GM13976 (cell line): ENCODE data around the gene FGF19.
"Not testable (repeated sequence)": the region's sequence is repeated elsewhere in the genome, so short reads cannot be mapped to it uniquely, and the experiment has no call there.

Experiments
- DNase-seq: peaks from one replicate; pipeline ENCODE4 v3.0.0; 2012; ENCODE audit warnings: low spot score
- in situ Hi-C: fragments of 300-500 bp; cut with MboI; formaldehyde crosslinking; loops from one replicate; pipeline ENCODE4 v1.12.0; 2022; ENCODE audit warnings: low sequenced_read_pairs, mixed read lengths, inconsistent platforms; ENCODE audit not compliant: unreplicated experiment
- TF ChIP-seq, protein P1 (sequence below): IDR thresholded peaks from 2 replicates; pipeline ENCODE4 v1.5.1; 2012; ENCODE audit warnings: borderline replicate concordance, mild to moderate bottlenecking; ENCODE audit not compliant: insufficient read depth; ENCODE audit errors: extremely low read depth, missing control alignments, control extremely low read depth

The FGF19 gene

DNA sequence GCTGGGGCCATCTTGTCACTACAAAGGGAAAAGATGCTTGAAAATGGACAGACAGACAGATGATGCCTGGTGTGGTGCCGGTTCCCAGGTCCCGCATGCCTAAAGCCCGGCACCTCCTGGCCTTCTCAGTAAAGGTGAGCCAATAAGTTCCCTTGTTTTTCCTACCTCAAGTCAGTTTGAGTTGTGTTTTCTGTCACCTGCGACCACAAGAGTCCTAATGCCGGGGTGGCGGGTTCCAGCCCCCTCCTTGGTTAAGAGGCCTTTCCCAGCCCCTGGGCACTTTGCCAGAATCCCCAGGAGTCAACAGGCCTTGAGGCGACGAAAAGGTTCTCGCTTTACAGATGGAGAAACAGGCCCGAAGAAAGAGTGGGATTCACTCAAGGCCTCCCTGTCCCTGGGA lies 9.0 kb downstream of the FGF19 start:
- TF ChIP-seq, protein P1, sequence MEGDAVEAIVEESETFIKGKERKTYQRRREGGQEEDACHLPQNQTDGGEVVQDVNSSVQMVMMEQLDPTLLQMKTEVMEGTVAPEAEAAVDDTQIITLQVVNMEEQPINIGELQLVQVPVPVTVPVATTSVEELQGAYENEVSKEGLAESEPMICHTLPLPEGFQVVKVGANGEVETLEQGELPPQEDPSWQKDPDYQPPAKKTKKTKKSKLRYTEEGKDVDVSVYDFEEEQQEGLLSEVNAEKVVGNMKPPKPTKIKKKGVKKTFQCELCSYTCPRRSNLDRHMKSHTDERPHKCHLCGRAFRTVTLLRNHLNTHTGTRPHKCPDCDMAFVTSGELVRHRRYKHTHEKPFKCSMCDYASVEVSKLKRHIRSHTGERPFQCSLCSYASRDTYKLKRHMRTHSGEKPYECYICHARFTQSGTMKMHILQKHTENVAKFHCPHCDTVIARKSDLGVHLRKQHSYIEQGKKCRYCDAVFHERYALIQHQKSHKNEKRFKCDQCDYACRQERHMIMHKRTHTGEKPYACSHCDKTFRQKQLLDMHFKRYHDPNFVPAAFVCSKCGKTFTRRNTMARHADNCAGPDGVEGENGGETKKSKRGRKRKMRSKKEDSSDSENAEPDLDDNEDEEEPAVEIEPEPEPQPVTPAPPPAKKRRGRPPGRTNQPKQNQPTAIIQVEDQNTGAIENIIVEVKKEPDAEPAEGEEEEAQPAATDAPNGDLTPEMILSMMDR, result no peak

DNA sequence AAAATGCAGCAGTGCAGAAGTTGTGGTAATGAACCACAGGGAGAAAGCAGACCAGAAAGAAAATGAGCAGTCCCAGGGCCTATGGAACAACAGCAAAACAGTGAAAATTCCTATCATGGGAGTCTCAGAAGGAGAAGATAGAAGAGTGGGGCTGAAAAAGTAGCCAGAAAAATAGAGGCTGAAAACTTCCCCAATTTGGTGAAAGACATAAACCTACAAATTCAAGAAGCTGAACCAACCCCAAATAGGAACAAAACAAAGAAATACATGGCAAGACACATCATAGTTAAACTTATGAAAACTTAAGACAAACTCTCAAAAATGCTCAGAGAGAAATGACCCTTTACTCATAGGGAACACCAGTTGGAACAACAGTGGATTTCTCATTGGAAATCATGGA lies 11.4 kb downstream of the FGF19 start:
- TF ChIP-seq, protein P1, result no peak
- in situ Hi-C loops, result loop anchor here (25.0 kb wide), 1 partner anchor 495 kb away; no protein-coding TSS in a partner anchor
- DNase-seq, result no peak

More for the DNA sequence above, 9.0 kb downstream of the FGF19 start:
- no peak for DNase-seq
- in situ Hi-C loops, result loop anchor here (25.0 kb wide), 1 partner anchor 493 kb away; no protein-coding TSS in a partner anchor

DNA sequence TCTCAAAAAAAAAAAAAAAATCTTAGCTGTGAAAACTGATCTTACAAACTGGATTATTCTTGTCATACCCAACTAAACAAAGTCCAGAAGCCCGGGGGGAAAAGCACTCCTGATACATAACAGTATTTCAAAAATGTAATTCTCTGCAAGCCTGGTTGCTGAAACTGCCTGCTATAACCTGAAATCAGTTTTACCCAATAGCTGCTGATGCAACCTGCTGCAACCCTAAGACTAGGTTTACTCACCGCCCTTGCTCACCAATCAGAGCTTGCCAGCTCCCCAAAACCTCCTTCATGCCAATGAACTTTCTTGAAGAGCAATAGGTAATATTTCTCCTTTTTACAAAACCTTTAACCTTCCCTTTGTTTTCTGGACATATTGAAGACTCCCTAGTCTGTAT lies 12.4 kb downstream of the FGF19 start:
- TF ChIP-seq, protein P1, result no peak
- in situ Hi-C loops, result loop anchor here (25.0 kb wide), 1 partner anchor 496 kb away; no protein-coding TSS in a partner anchor
- no peak for DNase-seq

DNA sequence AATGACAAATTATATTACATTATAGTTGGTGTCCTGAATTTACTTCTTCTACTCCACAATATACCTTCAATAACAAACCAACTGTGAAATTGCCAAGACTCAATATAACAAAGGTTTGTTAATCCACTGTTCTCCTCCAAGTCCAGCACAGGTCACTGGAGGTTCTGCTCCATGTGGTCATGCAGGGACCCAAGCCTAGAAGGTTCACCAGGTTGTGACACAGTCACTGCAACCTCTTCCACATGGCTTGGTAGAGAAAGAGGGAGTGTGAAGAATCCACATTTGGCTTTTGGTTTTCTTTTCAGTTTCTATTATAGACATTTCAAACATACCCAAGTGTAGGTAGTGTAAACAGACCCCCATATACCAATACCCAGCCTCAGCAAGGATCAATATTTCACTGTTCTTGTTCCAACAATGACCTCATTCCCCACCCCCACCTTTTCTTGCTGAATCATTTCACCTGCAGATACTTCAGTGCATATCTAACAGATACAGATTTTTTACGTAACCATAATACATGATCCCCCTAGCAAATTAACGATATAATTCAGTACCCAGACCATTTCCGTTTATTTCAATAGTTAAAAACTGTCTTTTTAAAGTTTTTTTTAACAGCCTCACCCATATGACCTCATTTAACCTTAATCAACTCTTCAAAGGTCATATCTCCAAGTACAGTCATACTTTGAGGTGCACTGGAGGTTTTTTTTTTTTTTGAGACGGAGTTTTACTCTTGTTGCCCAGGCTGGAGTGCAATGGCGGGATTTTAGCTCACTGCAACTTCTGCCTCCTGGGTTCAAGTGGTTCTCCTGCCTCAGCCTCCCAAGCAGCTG lies 14.1 kb downstream of the FGF19 start:
- TF ChIP-seq, protein P1, result no peak
- DNase-seq, result no peak
- in situ Hi-C loops, result loop anchor here (25.0 kb wide), 1 partner anchor 498 kb away; no protein-coding TSS in a partner anchor

DNA sequence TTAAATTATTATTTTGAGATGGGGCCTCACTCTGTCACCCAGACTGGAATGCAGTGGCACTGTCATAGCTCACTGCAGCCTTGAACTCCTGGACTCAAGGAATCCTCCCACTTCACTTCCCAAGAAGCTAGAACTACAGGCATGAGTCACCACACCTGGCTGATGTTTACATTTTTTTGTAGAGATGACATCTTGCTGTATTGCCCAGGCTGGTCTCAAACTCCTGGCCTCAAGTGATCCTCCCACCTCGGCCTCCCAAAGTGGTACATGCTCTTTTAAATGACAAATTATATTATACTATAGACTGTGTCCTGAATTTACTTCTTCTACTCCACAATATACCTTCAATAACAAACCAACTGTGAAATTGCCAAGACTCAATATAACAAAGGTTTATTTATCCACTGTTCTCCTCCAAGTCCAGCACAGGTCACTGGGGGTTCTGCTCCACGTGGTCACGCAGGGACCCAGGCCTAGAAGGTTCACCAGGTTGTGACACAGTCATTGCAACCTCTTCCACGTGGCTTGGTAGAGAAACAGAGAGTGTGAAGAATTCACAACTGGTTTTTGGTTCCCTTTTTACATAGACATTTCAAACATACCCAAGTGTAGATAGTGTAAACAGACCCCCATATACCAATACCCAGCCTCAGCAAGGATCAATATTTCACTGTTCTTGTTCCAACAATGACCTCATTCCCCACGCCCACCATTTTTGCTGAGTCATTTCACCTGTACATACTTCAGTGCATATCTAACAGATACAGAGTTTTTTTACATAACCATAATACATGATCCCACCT lies 15.7 kb downstream of the FGF19 start:
- in situ Hi-C loops, result loop anchor here (25.0 kb wide), 1 partner anchor 499 kb away; no protein-coding TSS in a partner anchor

DNA sequence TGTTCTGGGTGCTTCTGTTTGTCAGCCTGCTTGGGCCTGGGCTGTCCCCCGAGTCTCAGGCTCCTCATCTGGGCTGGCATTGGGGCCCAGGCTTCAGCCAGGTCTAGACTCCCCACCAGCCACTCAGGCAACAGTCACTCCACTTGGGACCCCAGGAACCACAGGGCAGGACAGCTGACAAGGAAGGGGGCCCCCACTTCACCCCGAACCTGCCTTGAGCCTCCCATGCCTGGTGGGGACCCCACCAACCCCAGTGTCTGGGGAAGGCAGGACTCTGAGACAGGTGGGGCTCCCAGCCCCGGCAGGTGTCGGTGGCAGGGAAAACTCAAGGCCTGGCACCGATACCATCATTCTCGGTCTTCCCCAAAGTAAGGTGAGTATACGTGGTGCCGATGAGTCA lies 17.0 kb downstream of the FGF19 start:
- in situ Hi-C loops, result loop anchor here (25.0 kb wide), 1 partner anchor 500 kb away; no protein-coding TSS in a partner anchor
- no peak for DNase-seq
- TF ChIP-seq, protein P1, result no peak

More for the DNA sequence above, 15.7 kb downstream of the FGF19 start:
- DNase-seq, result not testable (repeated sequence)
